ENCODE data around the gene LIMS2. TPM values are rescaled to one million over a fixed set of nuclear protein-coding genes. Genes with fewer than 3 reads are reported as not detected.

LIMS2 gene
- total and polyA plus RNA-seq, 2 experiments from 2014 or later = 32.9 to 48.8 TPM

DNA sequence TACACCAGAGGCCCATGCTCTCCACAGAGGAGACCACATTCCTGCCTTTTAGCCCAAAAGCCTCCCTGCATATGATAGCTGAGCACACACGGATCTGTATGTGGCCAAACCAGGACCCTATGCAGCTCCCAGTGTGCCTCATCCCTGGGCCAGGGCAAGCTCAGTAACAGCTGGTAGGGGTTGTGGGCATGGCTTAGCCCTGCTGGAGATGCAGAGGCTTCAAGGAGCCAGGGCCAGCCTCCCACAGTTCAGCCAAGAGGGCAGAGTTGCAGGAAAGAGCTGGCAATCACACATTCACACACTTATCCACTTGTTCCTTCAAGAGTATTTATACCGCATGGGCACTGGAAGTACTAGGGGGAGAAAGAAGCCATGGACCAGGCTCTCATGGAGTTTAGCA is 1.6 kb upstream of the LIMS2 start:
- TF ChIP-seq, protein P1, sequence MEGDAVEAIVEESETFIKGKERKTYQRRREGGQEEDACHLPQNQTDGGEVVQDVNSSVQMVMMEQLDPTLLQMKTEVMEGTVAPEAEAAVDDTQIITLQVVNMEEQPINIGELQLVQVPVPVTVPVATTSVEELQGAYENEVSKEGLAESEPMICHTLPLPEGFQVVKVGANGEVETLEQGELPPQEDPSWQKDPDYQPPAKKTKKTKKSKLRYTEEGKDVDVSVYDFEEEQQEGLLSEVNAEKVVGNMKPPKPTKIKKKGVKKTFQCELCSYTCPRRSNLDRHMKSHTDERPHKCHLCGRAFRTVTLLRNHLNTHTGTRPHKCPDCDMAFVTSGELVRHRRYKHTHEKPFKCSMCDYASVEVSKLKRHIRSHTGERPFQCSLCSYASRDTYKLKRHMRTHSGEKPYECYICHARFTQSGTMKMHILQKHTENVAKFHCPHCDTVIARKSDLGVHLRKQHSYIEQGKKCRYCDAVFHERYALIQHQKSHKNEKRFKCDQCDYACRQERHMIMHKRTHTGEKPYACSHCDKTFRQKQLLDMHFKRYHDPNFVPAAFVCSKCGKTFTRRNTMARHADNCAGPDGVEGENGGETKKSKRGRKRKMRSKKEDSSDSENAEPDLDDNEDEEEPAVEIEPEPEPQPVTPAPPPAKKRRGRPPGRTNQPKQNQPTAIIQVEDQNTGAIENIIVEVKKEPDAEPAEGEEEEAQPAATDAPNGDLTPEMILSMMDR (IDR thresholded peaks at IDR 0.05; ENCODE audit: low read depth, low read length) = no peak
- peaks cover 18% of the 10 kb centered on the region for H3K4me1 ChIP-seq (ENCODE audit: low read depth)
- H3K4me3 ChIP-seq = no peak overlapping the region
- H3K27me3 ChIP-seq = peaks cover 40% of the 10 kb centered on the region
- no peaks in the 10 kb centered on the region for H3K9me3 ChIP-seq (ENCODE audit: low read depth)
- DNase-seq (ENCODE audit: low read depth in 1 of 2, low spot score in 1 of 2) = no peak
- H3K27ac ChIP-seq = no peak overlapping the region
- H3K36me3 ChIP-seq = no peaks in the 10 kb centered on the region

DNA sequence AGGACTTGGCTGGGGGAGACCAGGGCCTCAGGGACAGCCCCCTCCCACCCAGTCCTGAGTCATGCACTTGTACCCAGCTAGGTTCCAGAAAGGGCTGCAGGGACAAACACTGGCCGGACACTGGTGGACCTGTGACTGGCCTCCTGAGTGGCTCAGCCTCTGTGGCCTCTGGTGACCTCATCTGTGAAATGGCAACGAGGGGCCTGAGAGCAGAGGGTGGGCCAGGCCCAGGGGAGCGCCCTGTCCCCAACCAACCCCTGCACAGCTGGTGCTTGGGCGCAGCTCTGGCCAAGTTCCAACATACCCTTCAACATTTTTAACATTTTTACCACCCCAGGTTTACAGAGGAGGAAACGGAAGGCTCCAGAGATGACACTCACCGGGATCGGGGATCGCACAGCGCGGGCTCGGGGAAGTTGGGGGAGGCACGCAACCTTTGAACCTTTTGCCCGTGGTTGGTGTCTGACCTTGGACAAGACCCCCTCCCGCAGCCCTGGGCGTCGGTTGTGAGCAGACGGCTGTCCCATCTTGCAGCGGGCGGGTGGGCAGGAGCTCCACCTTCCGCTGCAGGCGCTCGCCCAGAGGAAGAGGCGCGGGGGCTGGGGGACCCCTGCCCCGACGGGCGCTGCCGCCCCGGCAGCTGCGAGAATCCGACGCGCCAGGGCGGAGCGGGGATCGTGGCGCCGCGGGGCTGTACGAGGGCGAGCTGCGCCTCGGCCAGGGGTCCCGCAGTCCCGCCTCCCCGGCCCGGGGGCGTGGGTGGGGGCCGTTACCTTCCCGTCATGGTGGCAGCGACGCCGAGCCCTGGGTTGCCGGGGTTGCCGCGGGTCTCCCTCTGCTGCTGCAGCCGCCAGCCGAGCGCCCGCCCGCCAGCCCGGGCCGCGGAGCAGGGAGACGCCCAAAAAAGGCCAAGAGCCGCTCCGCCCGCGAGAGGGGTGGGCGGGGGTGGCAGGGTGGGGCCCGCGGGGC is 805 bp downstream of the LIMS2 start:
- peaks cover 40% of the 10 kb centered on the region for H3K27me3 ChIP-seq
- peak overlapping the region; percentile 76 for H3K4me3 ChIP-seq
- H3K27ac ChIP-seq = peak overlapping the region; percentile 91
- no peaks in the 10 kb centered on the region for H3K9me3 ChIP-seq (ENCODE audit: low read depth)
- peaks cover 18% of the 10 kb centered on the region for H3K4me1 ChIP-seq (ENCODE audit: low read depth)
- TF ChIP-seq, protein P1 (IDR thresholded peaks at IDR 0.05; ENCODE audit: low read depth, low read length) = no peak
- DNase-seq (ENCODE audit: low read depth in 1 of 2, low spot score in 1 of 2) = peak in 1 of 2 donors; percentile 64
- no peaks in the 10 kb centered on the region for H3K36me3 ChIP-seq

DNA sequence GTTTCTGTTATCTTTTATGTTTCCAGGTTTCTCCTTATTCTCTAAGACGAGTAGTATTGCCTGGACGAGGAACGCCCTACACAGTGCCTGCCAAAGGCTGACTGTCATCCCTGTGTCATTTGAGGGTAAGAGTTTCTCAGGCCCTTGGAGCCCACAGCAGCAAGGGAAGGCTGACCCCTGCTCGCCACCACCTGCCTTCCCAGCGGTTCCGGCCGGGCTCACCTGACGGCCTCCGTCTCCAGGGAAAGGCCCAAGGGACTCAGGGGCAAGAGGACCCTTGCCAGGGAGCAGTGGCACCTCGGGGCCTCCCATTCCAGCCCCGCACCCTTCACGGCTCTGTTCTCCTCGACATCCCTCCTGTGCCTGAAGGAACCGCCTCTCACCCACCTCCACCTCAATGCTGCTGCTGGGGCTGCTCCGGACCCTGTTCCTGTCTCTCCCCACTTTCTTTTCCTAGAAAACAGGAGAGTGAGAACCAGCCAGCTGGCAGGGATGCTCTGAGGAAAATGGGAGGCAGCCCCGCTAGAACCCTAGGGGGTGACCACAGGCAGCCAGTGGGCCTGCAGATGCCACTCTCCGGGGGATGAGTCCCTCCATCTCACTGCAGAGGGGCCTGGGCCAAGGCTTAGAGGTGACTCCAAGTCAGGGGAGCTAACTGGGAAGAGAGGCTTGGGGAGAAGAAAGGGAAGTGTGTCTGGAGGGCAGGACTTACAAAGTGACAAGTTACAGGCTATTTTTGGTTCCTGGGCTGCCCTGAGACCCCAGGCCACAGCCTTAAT is 1.9 kb downstream of the LIMS2 start:
- TF ChIP-seq, protein P1 (IDR thresholded peaks at IDR 0.05; ENCODE audit: low read depth, low read length) = no peak
- peak overlapping the region; percentile 91 for H3K27ac ChIP-seq
- DNase-seq (ENCODE audit: low read depth in 1 of 2, low spot score in 1 of 2) = peak in 1 of 2 donors; percentile 55
- H3K4me3 ChIP-seq = peak overlapping the region; percentile 0
- H3K36me3 ChIP-seq = no peaks in the 10 kb centered on the region
- H3K27me3 ChIP-seq = peaks cover 31% of the 10 kb centered on the region
- peaks cover 18% of the 10 kb centered on the region for H3K4me1 ChIP-seq (ENCODE audit: low read depth)
- no peaks in the 10 kb centered on the region for H3K9me3 ChIP-seq (ENCODE audit: low read depth)

DNA sequence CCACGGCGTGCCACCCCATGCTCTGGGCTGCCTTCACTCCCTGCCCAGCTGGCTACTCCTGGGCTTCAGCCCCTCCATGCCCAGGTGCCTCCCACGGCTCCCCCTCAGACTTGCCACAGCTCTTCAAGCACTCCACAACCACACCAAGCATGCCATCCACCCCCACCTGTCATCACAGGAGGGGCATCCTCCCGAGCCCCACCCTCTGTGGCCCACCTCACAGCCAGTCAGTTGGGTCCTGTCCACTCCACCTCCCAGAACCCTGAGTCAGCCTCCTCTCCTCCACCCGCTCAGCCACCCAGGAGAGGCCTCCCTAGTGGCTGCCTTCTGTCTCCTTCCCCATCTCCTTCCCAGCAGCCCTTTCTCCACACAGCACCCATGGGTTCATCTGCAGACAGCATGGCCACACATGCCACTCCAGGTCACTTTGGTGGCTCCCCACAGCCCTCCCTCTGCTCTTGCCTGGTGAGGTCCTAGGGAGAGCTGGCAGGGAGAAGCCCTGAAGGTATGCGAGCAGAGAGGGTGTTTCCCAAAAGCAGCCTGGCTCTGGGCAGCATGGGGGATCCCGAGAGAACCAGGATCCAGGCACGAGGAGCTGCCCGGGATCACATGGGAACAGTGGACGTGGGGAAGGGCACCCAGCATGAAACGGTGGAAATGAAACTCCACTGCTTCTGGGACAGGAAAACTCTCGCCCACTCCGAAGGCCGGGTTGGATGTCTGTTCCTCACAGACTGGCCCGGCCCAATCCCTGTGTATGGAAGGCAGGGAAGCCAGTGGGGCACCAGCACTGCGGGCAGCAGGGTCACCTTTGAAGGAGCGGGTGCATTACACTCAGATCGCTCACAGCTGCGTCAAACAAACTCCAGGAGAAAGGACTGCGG is 2.7 kb downstream of the LIMS2 start:
- DNase-seq (ENCODE audit: low read depth in 1 of 2, low spot score in 1 of 2) = no peak
- Histone ChIP-seq H3K27ac (no peak overlapping the region), H3K27me3 (peaks cover 22% of the 10 kb centered on the region), H3K4me3 (no peak overlapping the region), H3K4me1 (ENCODE audit: low read depth) (peaks cover 18% of the 10 kb centered on the region), H3K9me3 (ENCODE audit: low read depth) (no peaks in the 10 kb centered on the region), H3K36me3 (no peaks in the 10 kb centered on the region)
- TF ChIP-seq, protein P1 (IDR thresholded peaks at IDR 0.05; ENCODE audit: low read depth, low read length) = no peak
